Psoas muscle (tissue), 8 donors: ENCODE results near the gene ZFP69B. TPM values are rescaled to one million over a fixed set of nuclear protein-coding genes. Genes with fewer than 3 reads are reported as not detected.

ENCODE experiments used
- ATAC-seq, 4 donors: fragments of 200-7000 bp; cut with Tn5 transposase; one replicate each; pipeline ENCODE4 v1.9.1; 2020; ENCODE audit warnings: moderate library complexity in 3 of 4, mild to moderate bottlenecking in 2 of 4
- DNase-seq, 2 donors: peaks; one replicate each; pipeline ENCODE4 v3.0.0-alpha.2; 2020
- H3K27ac ChIP-seq: fragments of 200-600 bp; one replicate; pipeline ENCODE4 v1.8.0; 2022
- H3K27me3 ChIP-seq, 3 donors: fragments of 200-600 bp in 1 of 3; one replicate each; pipeline versions ENCODE4 v1.6.1 to v1.8.0; 2013 to 2022; ENCODE audit warnings: low read length in 2 of 3, mild to moderate bottlenecking in 2 of 3, moderate library complexity in 1 of 3; ENCODE audit not compliant: insufficient read depth in 3 of 3
- H3K36me3 ChIP-seq, 2 donors: fragments of 200-600 bp in 1 of 2; one replicate each; pipeline versions ENCODE4 v1.6.1 to v1.8.0; 2013 to 2022; ENCODE audit warnings: low read depth in 1 of 2, mild to moderate bottlenecking in 1 of 2, moderate library complexity in 1 of 2; ENCODE audit not compliant: insufficient read depth in 1 of 2
- H3K4me1 ChIP-seq: fragments of 200-600 bp; one replicate; pipeline ENCODE4 v1.8.0; 2022
- H3K4me3 ChIP-seq: fragments of 200-600 bp; one replicate; pipeline ENCODE4 v1.8.0; 2022; ENCODE audit warnings: mild to moderate bottlenecking
- H3K9me3 ChIP-seq: fragments of 200-600 bp; one replicate; pipeline ENCODE4 v1.8.0; 2022
- WGBS, 3 donors: extraction: QIAGEN DNeasy Blood & Tissue Kit; methylation state at CpG; one replicate each; pipeline versions ENCODE4 v1.1.6 to v1.1.7; 2013; 5-methylcytosine and 5-hydroxymethylcytosine counted together
- intact Hi-C, 2 donors: fragments of 100-400 bp; cut with DNase I; formaldehyde crosslinking; loops; one replicate each; pipeline versions ENCODE4 v1.11.0 to v1.14.2; 2022
- polyA plus RNA-seq, 3 donors: library from polyadenylated mRNA; stranded (reverse); fragments of 200-250 nt; gene quantifications; one replicate each; pipeline ENCODE4 v1.2.3, GENCODE V29; 2013
- total RNA-seq, 4 donors: library from RNA; stranded (reverse); fragmentation: NEBNext Ultra II Directional in 2 of 4; extraction: Animal tissue kit (Norgen Biotek cat#: 25700) in 2 of 4; gene quantifications; one replicate each; pipeline versions ENCODE4 v1.2.1 to v1.2.4, GENCODE V29; 2021 to 2023
- TF ChIP-seq, protein P1 (sequence below): fragments of 200-600 bp; IDR thresholded peaks from one replicate; pipeline ENCODE4 v1.8.0; 2022; ENCODE audit warnings: antibody characterized with exemption
- donor health status: healthy with polysubstance abuse.
- donor health status: DM: no; HTN: no; CAD: no; lungs with moderate emphysema.
- donor health status: Bipolar disorder and iron deficiency.
- donor health status: healthy.
- donor health status: DM: yes; HTN: yes; CAD: no.
- donor health status: DM: no; HTN: no; CAD: no.
- donor health status: DM: no; HTN: no; CAD: no.
- donor health status: DM: yes; HTN: yes; CAD: no.

Gene ZFP69B
- total and polyA plus RNA-seq, 7 donors, result 0.25 to 1.4 (median 0.54) TPM

DNA sequence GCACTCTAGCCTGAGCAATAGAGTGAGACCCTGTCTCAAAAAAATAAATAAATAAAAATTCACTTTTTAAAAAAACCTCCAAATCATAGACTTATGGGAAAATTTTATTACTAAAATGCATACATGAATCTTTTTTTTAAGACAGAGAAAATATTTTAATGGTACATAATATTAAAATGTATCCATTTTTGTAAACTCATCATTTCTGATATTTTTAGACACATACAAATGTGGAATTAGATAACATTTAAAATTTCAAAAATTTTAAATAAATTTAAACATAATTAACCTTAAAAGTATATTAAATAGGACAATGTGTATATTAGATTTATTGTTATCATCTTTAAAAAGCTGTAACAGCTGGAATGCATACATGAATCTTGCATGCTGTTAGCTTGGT is 42.8 kb upstream of the ZFP69B start:
- H3K9me3 ChIP-seq, result no peaks in the 10 kb centered on the region
- intact Hi-C loops, result loop anchor here in 1 of 2 donors (5.0 kb wide), 1 partner anchor 70 kb away; no protein-coding TSS in a partner anchor
- DNase-seq (no peak), ATAC-seq (no peak)
- peaks cover 0 to 28% of the 10 kb centered on the region in 2 donors for H3K36me3 ChIP-seq
- H3K27me3 ChIP-seq, result no peaks in the 10 kb centered on the region
- H3K4me1 ChIP-seq, result no peaks in the 10 kb centered on the region
- TF ChIP-seq, protein P1, sequence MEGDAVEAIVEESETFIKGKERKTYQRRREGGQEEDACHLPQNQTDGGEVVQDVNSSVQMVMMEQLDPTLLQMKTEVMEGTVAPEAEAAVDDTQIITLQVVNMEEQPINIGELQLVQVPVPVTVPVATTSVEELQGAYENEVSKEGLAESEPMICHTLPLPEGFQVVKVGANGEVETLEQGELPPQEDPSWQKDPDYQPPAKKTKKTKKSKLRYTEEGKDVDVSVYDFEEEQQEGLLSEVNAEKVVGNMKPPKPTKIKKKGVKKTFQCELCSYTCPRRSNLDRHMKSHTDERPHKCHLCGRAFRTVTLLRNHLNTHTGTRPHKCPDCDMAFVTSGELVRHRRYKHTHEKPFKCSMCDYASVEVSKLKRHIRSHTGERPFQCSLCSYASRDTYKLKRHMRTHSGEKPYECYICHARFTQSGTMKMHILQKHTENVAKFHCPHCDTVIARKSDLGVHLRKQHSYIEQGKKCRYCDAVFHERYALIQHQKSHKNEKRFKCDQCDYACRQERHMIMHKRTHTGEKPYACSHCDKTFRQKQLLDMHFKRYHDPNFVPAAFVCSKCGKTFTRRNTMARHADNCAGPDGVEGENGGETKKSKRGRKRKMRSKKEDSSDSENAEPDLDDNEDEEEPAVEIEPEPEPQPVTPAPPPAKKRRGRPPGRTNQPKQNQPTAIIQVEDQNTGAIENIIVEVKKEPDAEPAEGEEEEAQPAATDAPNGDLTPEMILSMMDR, result no peak
- H3K27ac ChIP-seq, result no peak overlapping the region
- no peak overlapping the region for H3K4me3 ChIP-seq

DNA sequence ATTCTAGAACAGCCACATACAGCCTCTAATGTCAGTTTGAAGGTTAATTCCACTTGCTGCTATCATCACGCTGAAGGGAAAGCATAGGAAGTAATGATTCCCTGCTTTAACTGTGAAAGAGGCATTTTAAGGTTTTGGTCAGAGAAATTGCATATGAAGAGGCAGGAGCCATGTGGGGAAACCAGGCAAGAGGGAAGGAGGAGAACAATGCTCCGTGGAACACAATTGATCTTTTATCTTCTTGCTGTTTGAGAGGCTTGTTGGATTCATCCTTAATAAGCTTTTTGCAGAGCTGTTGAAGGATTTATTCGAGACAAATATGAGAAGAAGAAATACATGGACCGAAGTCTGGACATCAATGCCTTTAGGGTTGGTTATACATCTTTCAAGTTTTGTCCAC is 40.8 kb upstream of the ZFP69B start:
- no peaks in the 10 kb centered on the region for H3K9me3 ChIP-seq
- intact Hi-C loops, result loop anchor here in 1 of 2 donors (5.0 kb wide), 1 partner anchor 72 kb away; no protein-coding TSS in a partner anchor
- ATAC-seq (no peak), DNase-seq (no peak)
- H3K27ac ChIP-seq, result no peak overlapping the region
- 81 to 90% (median 88%) methylated on average over 4 of the region's 4 CpGs for whole genome bisulfite sequencing, 3 donors
- no peaks in the 10 kb centered on the region for H3K27me3 ChIP-seq
- TF ChIP-seq, protein P1, result no peak
- no peak overlapping the region for H3K4me3 ChIP-seq
- peaks cover 0 to 44% of the 10 kb centered on the region in 2 donors for H3K36me3 ChIP-seq
- no peaks in the 10 kb centered on the region for H3K4me1 ChIP-seq

DNA sequence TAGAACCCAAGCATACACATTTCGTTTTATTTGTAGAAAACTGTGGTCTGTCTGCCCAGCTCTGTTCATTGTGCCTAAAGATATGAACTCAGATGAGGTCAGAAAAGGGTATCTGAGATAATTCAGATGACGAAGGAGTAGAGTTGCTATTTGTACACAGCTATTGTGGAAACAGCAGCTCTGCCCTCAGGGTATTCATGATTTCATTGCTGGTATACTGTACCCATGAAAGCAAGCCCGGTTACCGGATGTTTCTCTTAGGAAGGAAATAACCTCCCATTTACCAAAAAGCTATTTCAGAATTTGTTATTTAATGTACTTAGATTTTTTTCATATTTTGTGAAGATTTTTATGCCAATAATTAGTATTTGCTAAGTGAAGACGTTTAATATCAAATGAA is 39.0 kb upstream of the ZFP69B start:
- Histone ChIP-seq H3K36me3 (peaks cover 0 to 62% of the 10 kb centered on the region in 2 donors), H3K27me3 (no peaks in the 10 kb centered on the region)

DNA sequence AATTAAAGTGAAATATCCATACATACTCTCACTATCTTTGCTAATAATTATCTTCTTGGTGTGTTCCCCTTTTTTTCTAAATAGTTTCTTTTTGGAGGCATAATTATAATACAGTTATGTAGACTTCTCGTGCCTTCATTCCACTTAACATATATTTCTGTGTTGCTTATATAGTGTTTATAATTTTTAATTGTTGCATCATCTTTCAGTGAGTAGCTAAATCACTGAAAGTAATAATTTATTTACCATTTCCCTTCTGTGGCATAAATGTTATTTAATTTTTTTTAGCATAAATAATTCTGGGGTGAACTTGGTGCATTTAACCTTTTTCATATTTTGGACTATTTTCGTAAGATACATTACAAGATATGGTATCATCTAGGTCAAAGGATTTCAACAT is 38.4 kb upstream of the ZFP69B start:
- Histone ChIP-seq H3K4me1 (no peaks in the 10 kb centered on the region), H3K27me3 (no peaks in the 10 kb centered on the region), H3K4me3 (no peak overlapping the region), H3K36me3 (peaks cover 0 to 68% of the 10 kb centered on the region in 2 donors), H3K27ac (no peak overlapping the region), H3K9me3 (no peaks in the 10 kb centered on the region)
- intact Hi-C loops, result no loop called here
- TF ChIP-seq, protein P1, result no peak
- DNase-seq (no peak), ATAC-seq (no peak)
- 71 to 96% (median 73%) methylated on average over 2 of the region's 2 CpGs for WGBS, 3 donors

More for the DNA sequence above, 39.0 kb upstream of the ZFP69B start:
- ATAC-seq (no peak), DNase-seq (no peak)
- H3K9me3 ChIP-seq, result no peaks in the 10 kb centered on the region
- TF ChIP-seq, protein P1, result no peak
- intact Hi-C loops, result no loop called here
- H3K27ac ChIP-seq, result no peak overlapping the region
- no peak overlapping the region for H3K4me3 ChIP-seq
- no peaks in the 10 kb centered on the region for H3K4me1 ChIP-seq
- 84 to 89% (median 85%) methylated on average over 5 of the region's 5 CpGs for WGBS, 3 donors
